IPS-15b (cell line): ENCODE measurements around the gene CXCL5.
"Not testable (repeated sequence)": the region's sequence is repeated elsewhere in the genome, so short reads cannot be mapped to it uniquely, and the experiment has no call there.

Experiments used
- H3K27me3 ChIP-seq: one replicate; pipeline ENCODE4 v1.6.1; 2013; ENCODE audit warnings: low read length; ENCODE audit not compliant: control insufficient read depth, insufficient read depth
- H3K36me3 ChIP-seq: one replicate; pipeline ENCODE4 v1.6.1; 2013; ENCODE audit warnings: low read length; ENCODE audit not compliant: control insufficient read depth, insufficient read depth
- H3K4me1 ChIP-seq: one replicate; pipeline ENCODE4 v1.6.1; 2013; ENCODE audit warnings: mild to moderate bottlenecking, low read length; ENCODE audit not compliant: control insufficient read depth, insufficient read depth
- H3K4me3 ChIP-seq: one replicate; pipeline ENCODE4 v1.5.1; 2013; ENCODE audit warnings: low read depth, low read length
- H3K9ac ChIP-seq: one replicate; pipeline ENCODE4 v1.6.1; 2013; ENCODE audit warnings: low read depth, mild to moderate bottlenecking, low read length
- H3K9me3 ChIP-seq: one replicate; pipeline ENCODE4 v1.6.1; 2013; ENCODE audit warnings: mild to moderate bottlenecking, low read length; ENCODE audit not compliant: control insufficient read depth, insufficient read depth

CXCL5 gene

GRCh38 chr4:73988061-73988460 is 10.4 kb downstream of the CXCL5 start, which contains the start of gene PPBP:
Gene PPBP (minus strand): TSS chr4:73988190. CDS start chr4:73988103, 87 bp downstream.
- H3K27me3 ChIP-seq = no peaks in the 10 kb centered on the region
- no peak within 1 kb of the TSS for H3K9ac ChIP-seq
- H3K9me3 ChIP-seq = no peaks in the 10 kb centered on the region
- peaks cover 11% of the 10 kb centered on the region for H3K4me1 ChIP-seq
- H3K4me3 ChIP-seq = no peak within 1 kb of the TSS
- no peaks in the 10 kb centered on the region for H3K36me3 ChIP-seq

GRCh38 chr4:73985528-73985852 is 13.0 kb downstream of the CXCL5 start:
- peaks cover 15% of the 10 kb centered on the region for H3K4me1 ChIP-seq
- no peaks in the 10 kb centered on the region for H3K36me3 ChIP-seq
- no peaks in the 10 kb centered on the region for H3K9me3 ChIP-seq
- no peak overlapping the region for H3K9ac ChIP-seq
- H3K4me3 ChIP-seq = no peak overlapping the region
- H3K27me3 ChIP-seq = no peaks in the 10 kb centered on the region

- H3K9me3 ChIP-seq = no peaks in the 10 kb centered on the region
- no peak overlapping the region for H3K4me3 ChIP-seq
- no peak overlapping the region for H3K9ac ChIP-seq
- no peaks in the 10 kb centered on the region for H3K36me3 ChIP-seq
- H3K27me3 ChIP-seq = no peaks in the 10 kb centered on the region
- peaks cover 15% of the 10 kb centered on the region for H3K4me1 ChIP-seq
These were observed 13.5 kb downstream of the CXCL5 start for GRCh38 chr4:73984736-73985527.

GRCh38 chr4:73981175-73981574 is 17.3 kb downstream of the CXCL5 start:
- H3K4me1 ChIP-seq = peaks cover 15% of the 10 kb centered on the region
- not testable (repeated sequence) for H3K4me3 ChIP-seq, H3K9me3 ChIP-seq, H3K9ac ChIP-seq, H3K36me3 ChIP-seq, H3K27me3 ChIP-seq

GRCh38 chr4:73979407-73979957 is 19.0 kb downstream of the CXCL5 start:
- Histone ChIP-seq H3K9ac (no peak overlapping the region), H3K4me1 (peaks cover 4% of the 10 kb centered on the region), H3K27me3 (no peaks in the 10 kb centered on the region), H3K36me3 (no peaks in the 10 kb centered on the region), H3K4me3 (no peak overlapping the region), H3K9me3 (no peaks in the 10 kb centered on the region)

GRCh38 chr4:73978886-73979285 is 19.6 kb downstream of the CXCL5 start:
- peaks cover 4% of the 10 kb centered on the region for H3K4me1 ChIP-seq
- no peak overlapping the region for H3K9ac ChIP-seq
- H3K36me3 ChIP-seq = no peaks in the 10 kb centered on the region
- H3K4me3 ChIP-seq = no peak overlapping the region
- H3K27me3 ChIP-seq = no peaks in the 10 kb centered on the region
- no peaks in the 10 kb centered on the region for H3K9me3 ChIP-seq

- H3K36me3 ChIP-seq = no peaks in the 10 kb centered on the region
These were observed 21.8 kb downstream of the CXCL5 start for GRCh38 chr4:73976716-73977115.

GRCh38 chr4:73976217-73976616 is 22.3 kb downstream of the CXCL5 start:
- H3K9ac ChIP-seq = no peak overlapping the region
- no peak overlapping the region for H3K4me3 ChIP-seq
- no peaks in the 10 kb centered on the region for H3K4me1 ChIP-seq
- no peaks in the 10 kb centered on the region for H3K27me3 ChIP-seq
- H3K36me3 ChIP-seq = no peaks in the 10 kb centered on the region
- H3K9me3 ChIP-seq = no peaks in the 10 kb centered on the region

More at GRCh38 chr4:73976716-73977115, 21.8 kb downstream of the CXCL5 start:
- Histone ChIP-seq H3K4me1 (no peaks in the 10 kb centered on the region), H3K27me3 (no peaks in the 10 kb centered on the region), H3K9ac (no peak overlapping the region), H3K4me3 (no peak overlapping the region), H3K9me3 (no peaks in the 10 kb centered on the region)

GRCh38 chr4:73974352-73974751 is 24.1 kb downstream of the CXCL5 start:
- no peaks in the 10 kb centered on the region for H3K4me1 ChIP-seq
- no peak overlapping the region for H3K9ac ChIP-seq
- no peak overlapping the region for H3K4me3 ChIP-seq
- H3K36me3 ChIP-seq = no peaks in the 10 kb centered on the region
- H3K27me3 ChIP-seq = no peaks in the 10 kb centered on the region
- no peaks in the 10 kb centered on the region for H3K9me3 ChIP-seq

GRCh38 chr4:73970945-73971344 is 27.5 kb downstream of the CXCL5 start:
- Histone ChIP-seq H3K9ac (no peak overlapping the region), H3K4me1 (no peaks in the 10 kb centered on the region), H3K9me3 (no peaks in the 10 kb centered on the region), H3K4me3 (no peak overlapping the region), H3K27me3 (no peaks in the 10 kb centered on the region), H3K36me3 (no peaks in the 10 kb centered on the region)

- no peak overlapping the region for H3K4me3 ChIP-seq
- no peak overlapping the region for H3K9ac ChIP-seq
- H3K9me3 ChIP-seq = no peaks in the 10 kb centered on the region
- no peaks in the 10 kb centered on the region for H3K36me3 ChIP-seq
- H3K27me3 ChIP-seq = no peaks in the 10 kb centered on the region
- peaks cover 2% of the 10 kb centered on the region for H3K4me1 ChIP-seq
These were observed 28.5 kb downstream of the CXCL5 start for GRCh38 chr4:73970011-73970410.

- Histone ChIP-seq H3K4me3 (no peak overlapping the region), H3K36me3 (no peaks in the 10 kb centered on the region), H3K4me1 (peaks cover 5% of the 10 kb centered on the region), H3K9me3 (no peaks in the 10 kb centered on the region), H3K27me3 (no peaks in the 10 kb centered on the region), H3K9ac (no peak overlapping the region)
These were observed 30.6 kb downstream of the CXCL5 start for GRCh38 chr4:73967866-73968265.
